GM12878 (cell line): ENCODE results near the gene SYTL1. TPM values are rescaled to one million over a fixed set of nuclear protein-coding genes. Genes with fewer than 3 reads are reported as not detected.

Source experiments
- ATAC-seq: fragments of 200-7000 bp; cut with Tn5 transposase; 3 replicates; pipeline ENCODE4 v1.9.1; 2020; ENCODE audit warnings: mild to moderate bottlenecking, moderate library complexity
- BruUV-seq: library from RNA; stranded (reverse); fragments of 400-500 nt; replicated peaks from 2 replicates; lab custom pipeline; 2021; lab: Mats Ljungman, UMichigan
- CTCF ChIA-PET: fragments of 300-600 bp; sonication (Branson Sonifier 250); formaldehyde crosslinking; extraction: SDS; loops from one replicate; lab custom pipeline; 2021; ENCODE audit warnings: inconsistent platforms; lab: Yijun Ruan, JAX
- POLR2A ChIA-PET: fragments of 350-600 bp; formaldehyde crosslinking; extraction: SDS; loops from one replicate; lab custom pipeline; 2021; ENCODE audit warnings: inconsistent platforms; lab: Charles Lee
- RAD21 ChIA-PET: fragments of 300-600 bp; sonication (Branson Sonifier 250); formaldehyde crosslinking; loops from one replicate; lab custom pipeline; 2023; ENCODE audit warnings: antibody characterized with exemption; ENCODE audit not compliant: unreplicated experiment; lab: Charles Lee
- SMC1A ChIA-PET: fragments of 300-600 bp; sonication (Branson Sonifier 250); formaldehyde crosslinking; loops from one replicate; lab custom pipeline; 2023; ENCODE audit not compliant: unreplicated experiment, uncharacterized antibody; lab: Charles Lee
- DNase-seq: peaks from one replicate; pipeline ENCODE4 v3.0.0-alpha.2; 2011; ENCODE audit warnings: low read depth, low spot score
- FAIRE-seq: peaks from 3 replicates; lab custom pipeline; 2011; peaks lifted over from hg19 to GRCh38; lab: Jason Lieb, UNC
- H2AFZ ChIP-seq: 2 replicates; pipeline ENCODE4 v1.6.0; 2011; ENCODE audit warnings: low read depth, low read length, control low read depth; ENCODE audit not compliant: control insufficient read depth
- H3K27ac ChIP-seq: 2 replicates; pipeline ENCODE4 v1.5.1; 2011; ENCODE audit warnings: control low read depth; ENCODE audit not compliant: control insufficient read depth, insufficient read depth
- H3K27me3 ChIP-seq, 2 experiments: replicated peaks in 1 of 2; 2 replicates each; pipeline versions ENCODE4 v1.6.0 to v1.6.1; 2011; ENCODE audit warnings: low read length in 1 of 2; ENCODE audit not compliant: control insufficient read depth in 2 of 2, insufficient read depth in 2 of 2
- H3K36me3 ChIP-seq, 2 experiments: 2 replicates each; pipeline ENCODE4 v1.5.1; 2011; ENCODE audit warnings: low read length in 1 of 2; ENCODE audit not compliant: control insufficient read depth in 2 of 2, insufficient read depth in 2 of 2
- H3K4me1 ChIP-seq: 2 replicates; pipeline ENCODE4 v1.6.1; 2011; ENCODE audit warnings: mild to moderate bottlenecking, low read length, moderate library complexity, mixed read lengths; ENCODE audit not compliant: control insufficient read depth, insufficient read depth
- H3K4me2 ChIP-seq: 2 replicates; pipeline ENCODE4 v1.6.0; 2011; ENCODE audit warnings: control low read depth; ENCODE audit not compliant: control insufficient read depth, insufficient read depth
- H3K4me3 ChIP-seq: fragments of 200-600 bp; sonication (generic); 2 replicates; pipeline ENCODE4 v1.5.1; 2016
- H3K79me2 ChIP-seq: 2 replicates; pipeline ENCODE4 v1.6.0; 2011; ENCODE audit warnings: low read length; ENCODE audit not compliant: control insufficient read depth, insufficient read depth
- H3K9ac ChIP-seq: 2 replicates; pipeline ENCODE4 v1.8.0; 2011; ENCODE audit warnings: low read length, control low read depth, mixed read lengths; ENCODE audit not compliant: control insufficient read depth, insufficient read depth
- H3K9me3 ChIP-seq: replicated peaks from 3 replicates; pipeline ENCODE4 v1.5.1; 2011; ENCODE audit warnings: mild to moderate bottlenecking, low read length; ENCODE audit not compliant: control insufficient read depth, insufficient read depth
- H4K20me1 ChIP-seq: 2 replicates; pipeline ENCODE4 v1.6.0; 2011; ENCODE audit not compliant: control insufficient read depth, insufficient read depth
- DPF2 ChIP-seq: fragments of 450-650 bp; IDR thresholded peaks from 2 replicates; pipeline ENCODE4 v1.6.1; 2017; ENCODE audit warnings: mild to moderate bottlenecking
- EZH2 ChIP-seq: IDR thresholded peaks from 2 replicates; pipeline ENCODE4 v1.6.1; 2012; ENCODE audit warnings: low read depth, mild to moderate bottlenecking, control low read depth, inconsistent platforms, low read length, borderline replicate concordance; ENCODE audit not compliant: control insufficient read depth
- IRF4 ChIP-seq: IDR thresholded peaks from 2 replicates; pipeline ENCODE4 v1.6.1; 2011; ENCODE audit warnings: low read depth, low read length
- IRF5 ChIP-seq: fragments of 450-650 bp; IDR thresholded peaks from 2 replicates; pipeline ENCODE4 v1.6.1; 2017; ENCODE audit warnings: borderline replicate concordance
- NFXL1 ChIP-seq: fragments of 450-650 bp; IDR thresholded peaks from 2 replicates; pipeline ENCODE4 v1.6.1; 2017; ENCODE audit warnings: antibody characterized with exemption, mild to moderate bottlenecking, borderline replicate concordance
- POU2F2 ChIP-seq: IDR thresholded peaks from 3 replicates; pipeline ENCODE4 v1.6.1; 2011; ENCODE audit warnings: low read depth, mild to moderate bottlenecking, low read length, borderline replicate concordance
- SIX5 ChIP-seq: IDR thresholded peaks from 2 replicates; pipeline ENCODE4 v1.6.1; 2011; ENCODE audit warnings: mild to moderate bottlenecking, low read depth, low read length, moderate library complexity; ENCODE audit not compliant: severe bottlenecking
- ZNF217 ChIP-seq: fragments of 450-650 bp; IDR thresholded peaks from 2 replicates; pipeline ENCODE4 v1.6.1; 2017; ENCODE audit warnings: antibody characterized with exemption, mild to moderate bottlenecking
- WGBS: methylation state at CpG from one replicate; pipeline ENCODE4 v1.1.6; 2016; ENCODE audit warnings: low lambda C conversion rate; ENCODE audit not compliant: insufficient replicate concordance, insufficient coverage; ENCODE audit errors: missing lambda C conversion rate; 5-methylcytosine and 5-hydroxymethylcytosine counted together
- in situ Hi-C: fragments of 300-500 bp; cut with MboI; formaldehyde crosslinking; loops from 9 replicates; pipeline ENCODE4 v1.14.3; 2018; ENCODE audit warnings: mixed read lengths
- intact Hi-C: fragments of 100-400 bp; cut with micrococcal nuclease; formaldehyde crosslinking; loops from one replicate; pipeline ENCODE4 v1.14.2; 2022; ENCODE audit not compliant: unreplicated experiment
- polyA plus RNA-seq, 11 experiments: library from polyadenylated mRNA; depleted of rRNA in 4 of 11; unstranded in 6 of 11; stranded (reverse) in 5 of 11; fragments of >200 nt; fragmentation: Nextera tagmentation in 4 of 11; fragmentation: Illumina TruSeq in 1 of 11; extraction: Ambion mirVana in 4 of 11; extraction: Trizol in 1 of 11; gene quantifications; 1 replicate in 1 of 11; 2 replicates in 10 of 11; pipeline versions ENCODE4 v1.2.1 to v1.2.3, GENCODE V29; 2011 to 2016; ENCODE audit warnings: inconsistent platforms in 2 of 11, missing spikeins in 2 of 11, low read depth in 1 of 11
- total RNA-seq, 4 experiments: library from RNA; depleted of rRNA in 3 of 4; stranded (reverse); fragments of >200 nt in 3 of 4; fragmentation: Illumina TruSeq in 1 of 4; extraction: Trizol in 1 of 4; gene quantifications; 2 replicates each; pipeline versions ENCODE4 v1.2.1 to v1.2.3, GENCODE V29; 2013 to 2021
- TF ChIP-seq, protein P1 (sequence below): fragments of 450-650 bp; formaldehyde crosslinking; IDR thresholded peaks from 2 replicates; pipeline ENCODE4 v1.5.0; 2022; ENCODE audit warnings: mild to moderate bottlenecking, missing genetic modification characterization
- TF ChIP-seq, protein P2 (sequence below): fragments of 150-350 bp; IDR thresholded peaks from 2 replicates; pipeline ENCODE4 v1.6.1; 2014; ENCODE audit warnings: mild to moderate bottlenecking, low read depth, low read length
- TF ChIP-seq, protein P3 (sequence below): IDR thresholded peaks from 2 replicates; pipeline ENCODE4 v1.6.1; 2011; ENCODE audit warnings: low read depth, mild to moderate bottlenecking, low read length, moderate library complexity, borderline replicate concordance; ENCODE audit errors: extremely low read depth

The SYTL1 gene
- total and polyA plus RNA-seq, 10 of the 15 experiments (the other 5 are each of a cell fraction or from before 2014, with no cell fraction given): 0.72 to 45.6 (median 14.8) TPM

DNA sequence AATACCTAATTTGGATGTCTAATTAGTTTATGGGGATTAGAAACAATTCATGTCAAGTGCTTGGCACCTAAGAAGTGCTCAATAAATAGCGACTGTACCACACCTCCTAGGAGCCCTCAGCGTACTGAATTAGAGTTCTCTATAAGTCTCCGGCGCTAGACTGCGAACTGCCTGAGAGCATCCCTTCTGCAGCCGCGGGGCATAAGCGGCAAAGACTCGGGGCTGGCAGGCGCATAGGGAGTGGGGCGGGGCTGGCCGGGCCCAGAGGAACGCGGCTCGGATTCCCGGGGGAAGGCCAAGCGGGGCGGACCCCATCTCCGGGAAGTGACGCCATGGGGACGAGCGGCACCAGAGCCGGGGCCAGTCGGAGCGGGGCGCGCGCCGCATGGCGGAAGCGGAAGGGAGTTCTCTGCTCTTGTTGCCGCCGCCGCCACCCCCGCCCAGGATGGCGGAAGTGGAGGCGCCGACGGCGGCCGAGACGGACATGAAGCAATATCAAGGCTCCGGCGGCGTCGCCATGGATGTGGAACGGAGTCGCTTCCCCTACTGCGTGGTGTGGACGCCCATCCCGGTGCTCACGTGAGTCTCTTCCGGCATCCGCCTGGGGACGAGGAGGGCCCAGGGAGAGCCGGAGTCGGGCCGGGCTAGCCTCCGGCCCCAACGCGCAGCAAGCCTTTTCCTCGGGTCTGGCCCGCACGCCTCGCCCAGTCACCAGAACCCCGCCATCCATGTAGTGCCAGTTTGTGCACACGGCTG, 19.8 kb upstream of the SYTL1 start, which contains the start of gene TMEM222 (continued):
- TF ChIP-seq, protein P1, sequence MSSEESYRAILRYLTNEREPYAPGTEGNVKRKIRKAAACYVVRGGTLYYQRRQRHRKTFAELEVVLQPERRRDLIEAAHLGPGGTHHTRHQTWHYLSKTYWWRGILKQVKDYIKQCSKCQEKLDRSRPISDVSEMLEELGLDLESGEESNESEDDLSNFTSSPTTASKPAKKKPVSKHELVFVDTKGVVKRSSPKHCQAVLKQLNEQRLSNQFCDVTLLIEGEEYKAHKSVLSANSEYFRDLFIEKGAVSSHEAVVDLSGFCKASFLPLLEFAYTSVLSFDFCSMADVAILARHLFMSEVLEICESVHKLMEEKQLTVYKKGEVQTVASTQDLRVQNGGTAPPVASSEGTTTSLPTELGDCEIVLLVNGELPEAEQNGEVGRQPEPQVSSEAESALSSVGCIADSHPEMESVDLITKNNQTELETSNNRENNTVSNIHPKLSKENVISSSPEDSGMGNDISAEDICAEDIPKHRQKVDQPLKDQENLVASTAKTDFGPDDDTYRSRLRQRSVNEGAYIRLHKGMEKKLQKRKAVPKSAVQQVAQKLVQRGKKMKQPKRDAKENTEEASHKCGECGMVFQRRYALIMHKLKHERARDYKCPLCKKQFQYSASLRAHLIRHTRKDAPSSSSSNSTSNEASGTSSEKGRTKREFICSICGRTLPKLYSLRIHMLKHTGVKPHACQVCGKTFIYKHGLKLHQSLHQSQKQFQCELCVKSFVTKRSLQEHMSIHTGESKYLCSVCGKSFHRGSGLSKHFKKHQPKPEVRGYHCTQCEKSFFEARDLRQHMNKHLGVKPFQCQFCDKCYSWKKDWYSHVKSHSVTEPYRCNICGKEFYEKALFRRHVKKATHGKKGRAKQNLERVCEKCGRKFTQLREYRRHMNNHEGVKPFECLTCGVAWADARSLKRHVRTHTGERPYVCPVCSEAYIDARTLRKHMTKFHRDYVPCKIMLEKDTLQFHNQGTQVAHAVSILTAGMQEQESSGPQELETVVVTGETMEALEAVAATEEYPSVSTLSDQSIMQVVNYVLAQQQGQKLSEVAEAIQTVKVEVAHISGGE (CRISPR knock-in tag): peak; percentile 98
- TF ChIP-seq DPF2 (peak; percentile 69), IRF4 (no peak), EZH2 (no peak), ZNF217 (no peak)

DNA sequence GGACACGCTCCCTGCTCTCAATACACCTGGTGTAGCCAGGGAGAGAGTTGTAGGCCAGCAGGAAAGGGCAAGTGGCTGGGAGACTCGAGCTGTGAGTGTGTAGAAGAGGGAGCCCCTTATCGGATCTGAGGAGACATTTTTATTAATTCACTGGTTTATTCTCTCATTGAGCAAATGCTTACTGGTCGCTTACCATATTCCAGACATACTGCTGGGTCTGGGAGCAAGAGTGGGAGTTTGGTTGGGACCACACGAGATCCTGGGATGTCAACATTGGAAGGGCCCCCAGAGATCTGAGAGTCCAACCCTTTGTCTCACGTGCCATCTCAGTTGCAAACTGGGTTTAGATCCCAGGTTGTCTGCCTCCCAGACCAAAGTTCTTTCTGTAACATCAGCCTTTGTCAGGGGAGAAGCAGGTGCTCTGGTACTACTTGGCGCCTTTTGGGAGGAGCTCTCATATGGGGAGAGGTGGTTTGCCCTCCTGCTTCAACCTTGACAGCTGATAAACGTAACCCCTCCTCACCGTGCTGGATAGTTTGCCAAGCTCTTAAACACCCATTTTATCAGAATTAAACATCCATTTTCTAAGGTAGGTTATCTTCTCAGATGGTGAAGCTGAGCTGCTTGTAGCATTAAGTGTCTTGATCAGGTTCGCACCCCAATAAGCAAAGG, 19.1 kb upstream of the SYTL1 start:
- Histone ChIP-seq H3K4me2 (peak overlapping the region; percentile 77), H3K4me1 (no peaks in the 10 kb centered on the region), H4K20me1 (no peaks in the 10 kb centered on the region), H3K9ac (peak overlapping the region; percentile 96), H3K36me3 (peaks cover 6 to 17% of the 10 kb centered on the region in 2 experiments), H3K79me2 (peaks cover 44% of the 10 kb centered on the region), H3K9me3 (no peaks in the 10 kb centered on the region), H3K27ac (peak overlapping the region; percentile 96), H2AFZ (peak overlapping the region; percentile 86), H3K4me3 (peak overlapping the region; percentile 95), H3K27me3 (no peaks in the 10 kb centered on the region)
- ATAC-seq (no peak), DNase-seq (no peak), FAIRE-seq (no peak)
- intact Hi-C loops (loop anchor here (5.0 to 10.0 kb wide), 2 partner anchors 45 to 342 kb away; partner anchors contain the start of gene MAP3K6), in situ Hi-C loops (no loop called here)
- ChIA-PET POLR2A (interaction anchor here (0.6 to 1.4 kb wide), 6 partner anchors 10 to 1474 kb away, joined by 3 to 6 read pairs (median 5); partner anchors contain the start of gene SYTL1), CTCF (interaction anchor here (0.6 to 2.5 kb wide), 12 partner anchors 10 to 284 kb away, joined by 3 to 22 read pairs (median 4); partner anchors contain the start of genes AHDC1 and SYTL1), RAD21 (interaction anchor here (1.5 to 2.1 kb wide), 2 partner anchors 10 to 35 kb away, joined by 4 read pairs; no protein-coding TSS in a partner anchor), SMC1A (interaction anchor here (0.5 to 1.9 kb wide), 4 partner anchors 10 to 347 kb away, joined by 3 to 8 read pairs (median 5); no protein-coding TSS in a partner anchor)
- TSS peak; percentile 67 for BruUV-seq
- WGBS: 11% methylated on average over 10 of the region's 10 CpGs
- TF ChIP-seq SIX5 (no peak), DPF2 (no peak), POU2F2 (no peak), NFXL1 (no peak), IRF5 (no peak)
- TF ChIP-seq, protein P2, sequence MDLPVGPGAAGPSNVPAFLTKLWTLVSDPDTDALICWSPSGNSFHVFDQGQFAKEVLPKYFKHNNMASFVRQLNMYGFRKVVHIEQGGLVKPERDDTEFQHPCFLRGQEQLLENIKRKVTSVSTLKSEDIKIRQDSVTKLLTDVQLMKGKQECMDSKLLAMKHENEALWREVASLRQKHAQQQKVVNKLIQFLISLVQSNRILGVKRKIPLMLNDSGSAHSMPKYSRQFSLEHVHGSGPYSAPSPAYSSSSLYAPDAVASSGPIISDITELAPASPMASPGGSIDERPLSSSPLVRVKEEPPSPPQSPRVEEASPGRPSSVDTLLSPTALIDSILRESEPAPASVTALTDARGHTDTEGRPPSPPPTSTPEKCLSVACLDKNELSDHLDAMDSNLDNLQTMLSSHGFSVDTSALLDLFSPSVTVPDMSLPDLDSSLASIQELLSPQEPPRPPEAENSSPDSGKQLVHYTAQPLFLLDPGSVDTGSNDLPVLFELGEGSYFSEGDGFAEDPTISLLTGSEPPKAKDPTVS: no peak
- TF ChIP-seq, protein P3, sequence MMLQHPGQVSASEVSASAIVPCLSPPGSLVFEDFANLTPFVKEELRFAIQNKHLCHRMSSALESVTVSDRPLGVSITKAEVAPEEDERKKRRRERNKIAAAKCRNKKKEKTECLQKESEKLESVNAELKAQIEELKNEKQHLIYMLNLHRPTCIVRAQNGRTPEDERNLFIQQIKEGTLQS: no peak
